Left ventricle myocardium superior (tissue), 1 donor: Measurements from ENCODE around the gene ELK3. TPM values are rescaled to one million over a fixed set of nuclear protein-coding genes. Genes with fewer than 3 reads are reported as not detected.

ENCODE experiments used
- ATAC-seq: fragments of 200-7000 bp; cut with Tn5 transposase; one replicate; pipeline ENCODE4 v1.9.1; 2020; ENCODE audit warnings: mild to moderate bottlenecking, moderate library complexity
- DNase-seq: peaks from one replicate; pipeline ENCODE4 v3.0.0-alpha.2; 2020
- intact Hi-C: fragments of 100-400 bp; cut with micrococcal nuclease; formaldehyde crosslinking; loops from one replicate; pipeline ENCODE4 v1.11.0; 2022
- total RNA-seq: library from RNA; stranded (reverse); fragmentation: NEBNext Ultra II Directional; extraction: Animal tissue kit (Norgen Biotek cat#: 25700); gene quantifications from one replicate; pipeline ENCODE4 v1.2.1, GENCODE V29; 2021
- donor health status: DM: no; HTN: yes; CAD: no; lungs with severe emphysema.

The ELK3 gene
- total RNA-seq, 1 donor from 2014 or later, result 21.1 TPM

GRCh38 chr12:96185914-96186313, 8.3 kb upstream of the ELK3 start:
- no peak for ATAC-seq
- no peak for DNase-seq
- intact Hi-C loops, result no loop called here

GRCh38 chr12:96186607-96187301, 7.4 kb upstream of the ELK3 start:
- no peak for DNase-seq
- no peak for ATAC-seq
- intact Hi-C loops, result no loop called here

- intact Hi-C loops, result no loop called here
- no peak for ATAC-seq
- DNase-seq, result no peak
These were observed 6.2 kb upstream of the ELK3 start for GRCh38 chr12:96187956-96188355.

GRCh38 chr12:96189781-96190180, 4.4 kb upstream of the ELK3 start:
- intact Hi-C loops, result no loop called here

GRCh38 chr12:96190413-96191108, 3.6 kb upstream of the ELK3 start:
- intact Hi-C loops, result no loop called here
- DNase-seq (no peak), ATAC-seq (no peak)

More at GRCh38 chr12:96189781-96190180, 4.4 kb upstream of the ELK3 start:
- DNase-seq (no peak), ATAC-seq (no peak)

- ATAC-seq, result no peak
- DNase-seq, result no peak
- intact Hi-C loops, result no loop called here
These were observed 1.1 kb upstream of the ELK3 start for GRCh38 chr12:96192926-96193573.

- ATAC-seq (no peak), DNase-seq (no peak)
- intact Hi-C loops, result no loop called here
These were observed 358 bp downstream of the ELK3 start for GRCh38 chr12:96194576-96194889.

GRCh38 chr12:96194971-96195844, 1.0 kb downstream of the ELK3 start:
- intact Hi-C loops, result no loop called here
- DNase-seq (peak; percentile 42), ATAC-seq (peak; percentile 42)

- peak; percentile 29 for ATAC-seq
These were observed 1.8 kb downstream of the ELK3 start for GRCh38 chr12:96195845-96196451.

GRCh38 chr12:96196781-96197180, 2.6 kb downstream of the ELK3 start:
- no peak for ATAC-seq
- DNase-seq, result no peak
- intact Hi-C loops, result no loop called here

More at GRCh38 chr12:96195845-96196451, 1.8 kb downstream of the ELK3 start:
- intact Hi-C loops, result no loop called here
- DNase-seq, result no peak

- DNase-seq (no peak), ATAC-seq (peak; percentile 7)
- intact Hi-C loops, result no loop called here
These were observed 3.5 kb downstream of the ELK3 start for GRCh38 chr12:96197503-96198272.

GRCh38 chr12:96198965-96199364, 4.8 kb downstream of the ELK3 start:
- intact Hi-C loops, result no loop called here
- ATAC-seq (no peak), DNase-seq (no peak)

GRCh38 chr12:96199464-96199863, 5.3 kb downstream of the ELK3 start:
- ATAC-seq (no peak), DNase-seq (no peak)
- intact Hi-C loops, result no loop called here

- ATAC-seq (no peak), DNase-seq (no peak)
- intact Hi-C loops, result no loop called here
These were observed 7.4 kb downstream of the ELK3 start for GRCh38 chr12:96201272-96202227.

GRCh38 chr12:96204381-96204780, 10.2 kb downstream of the ELK3 start:
- intact Hi-C loops, result no loop called here
- DNase-seq (no peak), ATAC-seq (no peak)

- ATAC-seq (no peak), DNase-seq (no peak)
- intact Hi-C loops, result no loop called here
These were observed 11.7 kb downstream of the ELK3 start for GRCh38 chr12:96205908-96206307.

- DNase-seq (no peak), ATAC-seq (no peak)
- intact Hi-C loops, result no loop called here
These were observed 12.9 kb downstream of the ELK3 start for GRCh38 chr12:96206936-96207662.
